ENCODE measurements around the gene KIF21B. TPM values are rescaled to one million over a fixed set of nuclear protein-coding genes. Genes with fewer than 3 reads are reported as not detected.

The KIF21B gene
- polyA plus RNA-seq, 1 experiment = 0.10 TPM

DNA sequence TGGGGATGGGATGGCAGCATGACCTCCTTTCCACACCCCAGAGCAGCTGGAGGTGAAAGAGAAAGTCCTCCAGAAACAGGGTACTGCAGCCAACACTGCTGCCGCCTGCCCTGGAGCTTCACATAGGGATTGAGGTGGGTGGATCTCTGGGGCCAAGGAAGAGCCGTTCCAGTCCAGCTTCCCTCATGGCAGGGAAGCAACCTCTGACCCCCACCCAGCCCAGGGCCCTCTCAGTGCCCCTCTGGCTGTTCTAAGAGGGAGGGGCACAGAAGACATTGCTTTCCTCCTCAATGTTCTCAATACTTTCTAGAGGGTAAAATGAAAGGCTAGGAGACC is 5.7 kb downstream of the KIF21B start:
- CTCF ChIA-PET = interaction anchor here (1.1 to 3.1 kb wide), 5 partner anchors 8 to 68 kb away, joined by 3 to 22 read pairs (median 4); no protein-coding TSS in a partner anchor

DNA sequence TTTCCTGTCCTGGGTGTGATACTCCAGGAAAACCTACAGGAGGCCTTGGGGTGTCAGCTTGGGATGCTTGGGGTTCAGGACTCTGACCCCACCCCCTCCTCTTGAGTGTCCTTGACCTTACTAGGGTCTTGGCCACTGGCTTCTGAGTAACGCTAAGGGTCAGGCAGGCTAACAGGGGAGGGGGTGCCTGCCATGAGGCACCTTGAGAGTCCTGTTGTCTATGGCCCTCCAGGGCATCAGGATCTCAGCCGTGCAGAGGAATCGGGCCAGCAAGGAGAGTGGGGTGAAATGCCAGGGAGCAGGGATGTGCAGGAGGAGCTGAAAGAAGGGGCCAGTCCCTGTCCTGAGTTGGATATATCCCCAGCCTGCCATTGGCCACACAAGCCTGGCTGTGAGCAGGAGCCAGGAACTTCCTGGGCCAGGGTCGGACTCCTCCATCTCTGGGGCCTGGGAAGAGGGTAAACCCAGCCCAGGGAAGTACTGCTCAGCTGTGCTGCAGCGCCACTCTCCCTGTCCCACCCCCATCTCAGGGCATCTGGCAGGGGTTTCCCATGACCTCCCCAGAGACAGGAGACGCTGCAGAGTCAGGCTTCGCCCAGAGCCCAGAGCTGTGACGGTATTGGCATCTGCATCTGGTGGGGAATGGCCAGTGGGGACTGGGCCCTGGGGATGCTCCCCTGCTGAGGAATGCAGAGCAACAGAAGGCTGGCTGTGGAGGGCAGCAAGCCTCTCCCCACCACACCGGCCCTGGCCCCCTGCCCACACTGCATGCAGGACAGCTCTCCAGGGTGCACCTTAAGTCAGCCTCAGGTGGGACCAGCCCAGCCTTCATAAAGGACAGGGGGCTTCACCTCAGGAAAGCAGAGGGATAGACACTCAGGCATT is 6.3 kb downstream of the KIF21B start:
- no peak for TF ChIP-seq CTCF (IDR thresholded peaks at IDR 0.05; ENCODE audit: insufficient read depth, low read depth, low read length)
- ChIA-PET CTCF (interaction anchor here (1.1 to 3.1 kb wide), 5 partner anchors 9 to 68 kb away, joined by 3 to 22 read pairs (median 4); no protein-coding TSS in a partner anchor), POLR2A (no interaction called here)
- Histone ChIP-seq H3K36me3 (ENCODE audit: control insufficient read depth, insufficient read depth, low read length) (no peaks in the 10 kb centered on the region), H3K4me3 (ENCODE audit: low read depth, low read length) (no peak overlapping the region), H3K27me3 (ENCODE audit: control insufficient read depth, insufficient read depth, low read length) (peaks cover 27% of the 10 kb centered on the region)
- no peak for DNase-seq (ENCODE audit: low read depth)

More for the DNA sequence above, 5.7 kb downstream of the KIF21B start:
- no peaks in the 10 kb centered on the region for H3K36me3 ChIP-seq (ENCODE audit: control insufficient read depth, insufficient read depth, low read length)
- no peak overlapping the region for H3K4me3 ChIP-seq (ENCODE audit: low read depth, low read length)
- DNase-seq (ENCODE audit: low read depth) = no peak
- POLR2A ChIA-PET = no interaction called here
- TF ChIP-seq CTCF (IDR thresholded peaks at IDR 0.05; ENCODE audit: insufficient read depth, low read depth, low read length) = no peak
- H3K27me3 ChIP-seq (ENCODE audit: control insufficient read depth, insufficient read depth, low read length) = peaks cover 33% of the 10 kb centered on the region

GRCh38 chr1:201016211-201016651 is 7.3 kb downstream of the KIF21B start:
- Histone ChIP-seq H3K36me3 (ENCODE audit: control insufficient read depth, insufficient read depth, low read length) (no peaks in the 10 kb centered on the region), H3K4me3 (ENCODE audit: low read depth, low read length) (no peak overlapping the region), H3K27me3 (ENCODE audit: control insufficient read depth, insufficient read depth, low read length) (peaks cover 20% of the 10 kb centered on the region)
- CTCF ChIA-PET = interaction anchor here (0.7 to 3.1 kb wide), 5 partner anchors 9 to 44 kb away, joined by 3 to 22 read pairs (median 4); no protein-coding TSS in a partner anchor
- TF ChIP-seq CTCF (IDR thresholded peaks at IDR 0.05; ENCODE audit: insufficient read depth, low read depth, low read length) = no peak
- DNase-seq (ENCODE audit: low read depth) = no peak
- POLR2A ChIA-PET = no interaction called here

DNA sequence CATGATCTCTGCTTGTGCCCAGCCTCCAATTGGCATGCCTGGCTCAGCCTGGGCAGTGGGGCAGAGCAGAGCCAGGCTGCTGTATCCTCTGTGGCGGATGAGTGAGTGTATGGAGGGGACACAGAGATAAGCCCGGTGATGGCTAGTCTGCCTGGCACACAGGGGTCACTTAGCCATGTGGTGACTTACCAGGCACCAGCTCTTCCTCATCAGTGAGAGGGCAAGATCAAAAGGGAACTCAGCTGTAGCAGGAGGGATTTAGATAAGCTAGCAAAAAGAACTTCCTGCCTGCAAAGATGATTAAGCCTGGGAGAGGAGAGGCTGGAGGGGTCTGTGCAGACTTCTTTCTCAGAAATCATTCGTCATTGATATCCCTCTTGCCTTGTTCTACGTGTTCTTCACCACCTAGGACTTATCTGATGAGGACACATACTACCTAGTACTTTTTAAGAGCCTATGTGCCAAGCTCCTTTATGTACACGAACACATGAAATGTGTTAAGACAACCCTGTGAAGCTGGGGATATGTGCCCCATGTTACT is 7.9 kb downstream of the KIF21B start:
- CTCF ChIA-PET = interaction anchor here (0.6 to 3.1 kb wide), 8 partner anchors 10 to 159 kb away, joined by 3 to 22 read pairs (median 4); no protein-coding TSS in a partner anchor
- POLR2A ChIA-PET = interaction anchor here (0.6 kb wide), 1 partner anchor 137 kb away, joined by 4 read pairs; no protein-coding TSS in a partner anchor
- no peak for DNase-seq (ENCODE audit: low read depth)
- H3K36me3 ChIP-seq (ENCODE audit: control insufficient read depth, insufficient read depth, low read length) = no peaks in the 10 kb centered on the region
- no peak overlapping the region for H3K4me3 ChIP-seq (ENCODE audit: low read depth, low read length)
- TF ChIP-seq CTCF (IDR thresholded peaks at IDR 0.05; ENCODE audit: insufficient read depth, low read depth, low read length) = no peak
- peaks cover 20% of the 10 kb centered on the region for H3K27me3 ChIP-seq (ENCODE audit: control insufficient read depth, insufficient read depth, low read length)

DNA sequence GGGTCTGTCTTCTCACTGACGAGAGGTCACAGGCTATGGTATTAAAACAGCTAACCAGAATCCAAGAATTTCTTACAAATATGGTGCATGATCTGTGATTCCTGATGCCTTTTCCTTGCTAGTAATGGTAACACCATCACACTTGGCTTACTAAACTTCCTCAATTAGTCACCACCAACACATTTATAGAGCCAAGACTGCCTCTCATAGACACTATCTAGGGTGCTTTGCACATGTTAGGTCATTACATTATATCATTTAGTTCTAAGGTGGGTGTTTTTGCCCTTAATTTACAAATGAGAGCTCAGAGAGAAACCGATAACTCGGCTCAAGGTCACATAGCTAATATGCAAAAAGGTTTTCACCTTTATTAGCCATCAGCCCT is 8.7 kb downstream of the KIF21B start:
- POLR2A ChIA-PET = no interaction called here
- H3K36me3 ChIP-seq (ENCODE audit: control insufficient read depth, insufficient read depth, low read length) = no peaks in the 10 kb centered on the region
- CTCF ChIA-PET = interaction anchor here (0.6 to 3.1 kb wide), 6 partner anchors 9 to 158 kb away, joined by 3 to 22 read pairs (median 3); no protein-coding TSS in a partner anchor
- no peak overlapping the region for H3K4me3 ChIP-seq (ENCODE audit: low read depth, low read length)
- TF ChIP-seq CTCF (IDR thresholded peaks at IDR 0.05; ENCODE audit: insufficient read depth, low read depth, low read length) = no peak
- no peak for DNase-seq (ENCODE audit: low read depth)
- H3K27me3 ChIP-seq (ENCODE audit: control insufficient read depth, insufficient read depth, low read length) = peaks cover 20% of the 10 kb centered on the region

All from BJ (cell line).